Sigmoid colon (tissue), 7 donors: ENCODE results near the gene MAGEA10. TPM values are rescaled to one million over a fixed set of nuclear protein-coding genes. Genes with fewer than 3 reads are reported as not detected.
"Not testable (repeated sequence)": the region's sequence is repeated elsewhere in the genome, so short reads cannot be mapped to it uniquely, and the experiment has no call there.

ENCODE experiments used
- DNase-seq: peaks from one replicate; pipeline ENCODE4 v3.0.0-alpha.2; 2019
- H3K27ac ChIP-seq, 4 donors: fragments of 200-600 bp; sonication (generic); one replicate each; pipeline ENCODE4 v1.5.1; 2016 to 2019; ENCODE audit warnings: mild to moderate bottlenecking in 1 of 4
- H3K27me3 ChIP-seq, 3 donors: fragments of 200-600 bp; sonication (generic); one replicate each; pipeline ENCODE4 v1.5.1; 2019; ENCODE audit warnings: mild to moderate bottlenecking in 1 of 3
- H3K36me3 ChIP-seq, 4 donors: fragments of 200-600 bp; sonication (generic); one replicate each; pipeline ENCODE4 v1.5.1; 2016 to 2019
- H3K4me1 ChIP-seq, 4 donors: fragments of 200-600 bp; sonication (generic); one replicate each; pipeline ENCODE4 v1.5.1; 2017 to 2019
- H3K4me3 ChIP-seq, 4 donors: fragments of 200-600 bp; sonication (generic); one replicate each; pipeline ENCODE4 v1.5.1; 2017 to 2019; ENCODE audit warnings: mild to moderate bottlenecking in 2 of 4, moderate library complexity in 1 of 4
- H3K9me3 ChIP-seq, 4 donors: fragments of 200-600 bp in 3 of 4; sonication (generic) in 3 of 4; one replicate each; pipeline versions ENCODE4 v1.5.1 to v1.6.1; 2013 to 2019
- CTCF ChIP-seq, 4 experiments: fragments of 450-650 bp in 3 of 4; fragments of 200-600 bp in 1 of 4; IDR thresholded peaks; one replicate each; pipeline ENCODE4 v1.5.1; 2016 to 2019; ENCODE audit warnings: antibody characterized with exemption in 4 of 4, mild to moderate bottlenecking in 3 of 4, moderate library complexity in 2 of 4
- EP300 ChIP-seq, 4 donors: sonication (generic); formaldehyde crosslinking; IDR thresholded peaks; one replicate each; pipeline ENCODE4 v1.6.1; 2017; ENCODE audit warnings: antibody characterized with exemption in 4 of 4
- POLR2A ChIP-seq, 2 donors: fragments of 450-650 bp; IDR thresholded peaks; one replicate each; pipeline ENCODE4 v1.6.1; 2016; ENCODE audit warnings: antibody characterized with exemption in 2 of 2, mild to moderate bottlenecking in 2 of 2, moderate library complexity in 2 of 2
- POLR2AphosphoS5 ChIP-seq, 4 donors: sonication (generic); formaldehyde crosslinking; IDR thresholded peaks; one replicate each; pipeline ENCODE4 v1.6.1; 2017; ENCODE audit warnings: antibody characterized with exemption in 4 of 4
- WGBS, 2 donors: extraction: QIAGEN DNeasy Blood & Tissue Kit; methylation state at CpG; one replicate each; pipeline ENCODE4 v1.1.7; 2013; 5-methylcytosine and 5-hydroxymethylcytosine counted together
- intact Hi-C: fragments of 100-400 bp; cut with DNase I; formaldehyde crosslinking; loops from one replicate; pipeline ENCODE4 v1.15.1; 2023
- polyA plus RNA-seq, 3 donors: library from polyadenylated mRNA; stranded (reverse); fragments of 200-250 nt; gene quantifications; one replicate each; pipeline ENCODE4 v1.2.3, GENCODE V29; 2013
- total RNA-seq, 4 donors: library from RNA; depleted of rRNA; stranded (reverse); fragments of >200 nt; gene quantifications; one replicate each; pipeline ENCODE4 v1.1.0, GENCODE V29; 2016
- donor health status: healthy with polysubstance abuse.
- donor health status: Bipolar disorder and iron deficiency.
- donor health status: healthy.

Gene MAGEA10
- total and polyA plus RNA-seq, 7 donors = not detected

GRCh38 chrX:152131525-152131924 lies 6.9 kb downstream of the MAGEA10 start:
- WGBS, 2 donors = 79 to 82% methylated on average over 1 of the region's 1 CpG
- DNase-seq = no peak
- TF ChIP-seq POLR2A (IDR thresholded peaks at IDR 0.05) (no peak), EP300 (IDR thresholded peaks at IDR 0.05) (no peak), CTCF (IDR thresholded peaks at IDR 0.05) (no peak), POLR2AphosphoS5 (IDR thresholded peaks at IDR 0.05) (no peak)
- no peaks in the 10 kb centered on the region for H3K27me3 ChIP-seq
- intact Hi-C loops = no loop called here
- no peaks in the 10 kb centered on the region for H3K36me3 ChIP-seq
- H3K9me3 ChIP-seq = no peaks in the 10 kb centered on the region
- no peaks in the 10 kb centered on the region for H3K4me1 ChIP-seq
- no peak overlapping the region for H3K27ac ChIP-seq
- H3K4me3 ChIP-seq = no peak overlapping the region

- H3K4me1 ChIP-seq, H3K4me3 ChIP-seq, H3K9me3 ChIP-seq, H3K27ac ChIP-seq, H3K27me3 ChIP-seq, DNase-seq, H3K36me3 ChIP-seq, intact Hi-C loops: not testable (repeated sequence)
- 55 to 76% methylated on average over 1 to 4 of the region's 4 CpGs for WGBS, 2 donors
Observed at GRCh38 chrX:152129069-152129844, 9.1 kb downstream of the MAGEA10 start.

- no peaks in the 10 kb centered on the region for H3K9me3 ChIP-seq
- H3K36me3 ChIP-seq = no peaks in the 10 kb centered on the region
- intact Hi-C loops = no loop called here
- WGBS, 2 donors = 70 to 87% methylated on average over 3 of the region's 3 CpGs
- no peaks in the 10 kb centered on the region for H3K27me3 ChIP-seq
- no peak for DNase-seq
- no peak overlapping the region for H3K27ac ChIP-seq
- H3K4me1 ChIP-seq = no peaks in the 10 kb centered on the region
- no peak overlapping the region for H3K4me3 ChIP-seq
- TF ChIP-seq POLR2AphosphoS5 (IDR thresholded peaks at IDR 0.05) = no peak
- no peak for TF ChIP-seq CTCF (IDR thresholded peaks at IDR 0.05)
- no peak for TF ChIP-seq EP300 (IDR thresholded peaks at IDR 0.05)
- no peak for TF ChIP-seq POLR2A (IDR thresholded peaks at IDR 0.05)
Observed at GRCh38 chrX:152117305-152117704, 21.1 kb downstream of the MAGEA10 start.

- no peaks in the 10 kb centered on the region for H3K36me3 ChIP-seq
- 92 to 93% methylated on average over 5 of the region's 5 CpGs for WGBS, 2 donors
- no peaks in the 10 kb centered on the region for H3K9me3 ChIP-seq
- DNase-seq = no peak
- intact Hi-C loops = loop anchor here (10.0 kb wide), 1 partner anchor 64 kb away; no protein-coding TSS in a partner anchor
- H3K4me1 ChIP-seq = no peaks in the 10 kb centered on the region
- no peaks in the 10 kb centered on the region for H3K27me3 ChIP-seq
- no peak overlapping the region for H3K4me3 ChIP-seq
- TF ChIP-seq POLR2A (IDR thresholded peaks at IDR 0.05) (no peak), CTCF (IDR thresholded peaks at IDR 0.05) (no peak), POLR2AphosphoS5 (IDR thresholded peaks at IDR 0.05) (no peak), EP300 (IDR thresholded peaks at IDR 0.05) (no peak)
- no peak overlapping the region for H3K27ac ChIP-seq
Observed at GRCh38 chrX:152108527-152108926, 29.9 kb downstream of the MAGEA10 start.

- 84 to 87% methylated on average over 6 of the region's 6 CpGs for WGBS, 2 donors
- no peaks in the 10 kb centered on the region for H3K27me3 ChIP-seq
- DNase-seq = no peak
- no peak overlapping the region for H3K27ac ChIP-seq
- intact Hi-C loops = loop anchor here (10.0 kb wide), 1 partner anchor 59 kb away; no protein-coding TSS in a partner anchor
- no peak overlapping the region for H3K4me3 ChIP-seq
- H3K36me3 ChIP-seq = no peaks in the 10 kb centered on the region
- no peaks in the 10 kb centered on the region for H3K9me3 ChIP-seq
- TF ChIP-seq CTCF (IDR thresholded peaks at IDR 0.05) (no peak), POLR2AphosphoS5 (IDR thresholded peaks at IDR 0.05) (no peak), POLR2A (IDR thresholded peaks at IDR 0.05) (no peak), EP300 (IDR thresholded peaks at IDR 0.05) (no peak)
- H3K4me1 ChIP-seq = no peaks in the 10 kb centered on the region
Observed at GRCh38 chrX:152103866-152104265, 34.5 kb downstream of the MAGEA10 start.
